ENCODE data around the gene CUEDC1. TPM values are rescaled to one million over a fixed set of nuclear protein-coding genes. Genes with fewer than 3 reads are reported as not detected.

CUEDC1 gene
- total and polyA plus RNA-seq, 4 donors: 25.4 to 43.6 (median 34.8) TPM

DNA sequence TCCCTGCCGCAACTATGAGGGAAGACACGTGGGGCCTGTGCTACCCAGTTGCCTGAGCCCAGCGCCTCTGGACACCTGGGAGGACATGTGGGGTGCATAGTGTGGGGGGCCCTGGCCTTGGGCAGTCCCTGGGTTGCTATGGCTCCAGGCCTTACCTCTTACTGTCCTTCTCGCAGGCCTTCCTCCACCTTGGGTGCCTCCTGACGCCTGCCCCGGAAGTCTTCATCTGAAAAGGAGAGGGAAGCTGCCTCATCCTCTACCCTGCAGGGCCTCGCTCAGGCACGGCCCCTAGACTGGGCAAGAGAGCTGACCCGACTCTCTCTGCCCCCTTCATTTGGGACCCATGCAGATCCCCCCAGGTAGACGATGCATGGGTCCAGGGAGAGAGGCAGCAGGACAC, 88.9 kb downstream of the CUEDC1 start:
- DNase-seq: peak in 1 of 2 donors; percentile 59
- Histone ChIP-seq H3K9me3 (ENCODE audit: control insufficient read depth, low read length) (no peaks in the 10 kb centered on the region), H3K4me1 (ENCODE audit: control insufficient read depth in 1 of 2, insufficient read depth in 2 of 2, low read length in 2 of 2) (no peaks in the 10 kb centered on the region), H3K27me3 (ENCODE audit: control insufficient read depth in 1 of 2, insufficient read depth in 2 of 2, low read length in 1 of 2) (no peaks in the 10 kb centered on the region), H3K4me3 (ENCODE audit: low read length in 2 of 2) (no peak overlapping the region), H3K36me3 (ENCODE audit: control insufficient read depth in 1 of 2, insufficient read depth in 2 of 2, low read length in 1 of 2) (no peaks in the 10 kb centered on the region), H3K27ac (ENCODE audit: low read depth in 1 of 2, low read length in 2 of 2) (no peak overlapping the region)
- intact Hi-C loops (cut with DNase I): no loop called here
- ATAC-seq (ENCODE audit: low FRiP score): no peak
- 92 to 97% methylated on average over 10 of the region's 10 CpGs for WGBS, 2 donors

DNA sequence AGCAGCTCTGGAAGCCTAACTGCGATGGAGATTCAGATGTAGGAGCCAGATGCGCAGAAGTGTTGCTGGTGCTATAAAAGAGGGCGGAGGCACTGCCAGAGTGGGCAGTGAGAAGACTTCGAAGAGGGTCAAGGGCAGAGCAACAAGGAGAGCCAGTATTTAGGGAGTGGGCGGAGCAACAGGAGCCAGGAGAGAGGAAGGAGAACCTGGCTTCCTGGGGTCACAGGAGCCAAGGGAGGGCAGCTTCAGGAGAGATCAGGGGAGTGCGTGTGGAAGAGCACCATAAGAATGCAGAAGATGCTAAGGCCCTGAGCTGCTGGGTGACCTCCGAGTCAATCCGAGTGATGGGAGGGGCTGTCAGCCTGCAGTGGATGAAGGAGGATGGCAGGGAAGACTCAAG, 90.9 kb downstream of the CUEDC1 start:
- 89 to 90% methylated on average over 8 of the region's 8 CpGs for WGBS, 2 donors
- H3K36me3 ChIP-seq (ENCODE audit: control insufficient read depth in 1 of 2, insufficient read depth in 2 of 2, low read length in 1 of 2): no peaks in the 10 kb centered on the region
- H3K9me3 ChIP-seq (ENCODE audit: control insufficient read depth, low read length): no peaks in the 10 kb centered on the region
- ATAC-seq (ENCODE audit: low FRiP score) (no peak), DNase-seq (peak; percentile 27 to 48)
- H3K27ac ChIP-seq (ENCODE audit: low read depth in 1 of 2, low read length in 2 of 2): no peak overlapping the region
- no peaks in the 10 kb centered on the region for H3K4me1 ChIP-seq (ENCODE audit: control insufficient read depth in 1 of 2, insufficient read depth in 2 of 2, low read length in 2 of 2)
- no peak overlapping the region for H3K4me3 ChIP-seq (ENCODE audit: low read length in 2 of 2)
- intact Hi-C loops (cut with DNase I): no loop called here
- H3K27me3 ChIP-seq (ENCODE audit: control insufficient read depth in 1 of 2, insufficient read depth in 2 of 2, low read length in 1 of 2): no peaks in the 10 kb centered on the region

GRCh38 chr17:57862694-57863667, 92.2 kb downstream of the CUEDC1 start:
- no peaks in the 10 kb centered on the region for H3K36me3 ChIP-seq (ENCODE audit: control insufficient read depth in 1 of 2, insufficient read depth in 2 of 2, low read length in 1 of 2)
- H3K27ac ChIP-seq (ENCODE audit: low read depth in 1 of 2, low read length in 2 of 2): peak overlapping the region in 1 of 2 donors; percentile 2
- H3K4me3 ChIP-seq (ENCODE audit: low read length in 2 of 2): no peak overlapping the region
- peak in 1 of 2 donors; percentile 71 for DNase-seq
- no peak for ATAC-seq (ENCODE audit: low FRiP score)
- H3K4me1 ChIP-seq (ENCODE audit: control insufficient read depth in 1 of 2, insufficient read depth in 2 of 2, low read length in 2 of 2): no peaks in the 10 kb centered on the region
- no peaks in the 10 kb centered on the region for H3K9me3 ChIP-seq (ENCODE audit: control insufficient read depth, low read length)
- 71 to 74% methylated on average over 16 of the region's 16 CpGs for WGBS, 2 donors
- intact Hi-C loops (cut with DNase I): no loop called here
- H3K27me3 ChIP-seq (ENCODE audit: control insufficient read depth in 1 of 2, insufficient read depth in 2 of 2, low read length in 1 of 2): no peaks in the 10 kb centered on the region

DNA sequence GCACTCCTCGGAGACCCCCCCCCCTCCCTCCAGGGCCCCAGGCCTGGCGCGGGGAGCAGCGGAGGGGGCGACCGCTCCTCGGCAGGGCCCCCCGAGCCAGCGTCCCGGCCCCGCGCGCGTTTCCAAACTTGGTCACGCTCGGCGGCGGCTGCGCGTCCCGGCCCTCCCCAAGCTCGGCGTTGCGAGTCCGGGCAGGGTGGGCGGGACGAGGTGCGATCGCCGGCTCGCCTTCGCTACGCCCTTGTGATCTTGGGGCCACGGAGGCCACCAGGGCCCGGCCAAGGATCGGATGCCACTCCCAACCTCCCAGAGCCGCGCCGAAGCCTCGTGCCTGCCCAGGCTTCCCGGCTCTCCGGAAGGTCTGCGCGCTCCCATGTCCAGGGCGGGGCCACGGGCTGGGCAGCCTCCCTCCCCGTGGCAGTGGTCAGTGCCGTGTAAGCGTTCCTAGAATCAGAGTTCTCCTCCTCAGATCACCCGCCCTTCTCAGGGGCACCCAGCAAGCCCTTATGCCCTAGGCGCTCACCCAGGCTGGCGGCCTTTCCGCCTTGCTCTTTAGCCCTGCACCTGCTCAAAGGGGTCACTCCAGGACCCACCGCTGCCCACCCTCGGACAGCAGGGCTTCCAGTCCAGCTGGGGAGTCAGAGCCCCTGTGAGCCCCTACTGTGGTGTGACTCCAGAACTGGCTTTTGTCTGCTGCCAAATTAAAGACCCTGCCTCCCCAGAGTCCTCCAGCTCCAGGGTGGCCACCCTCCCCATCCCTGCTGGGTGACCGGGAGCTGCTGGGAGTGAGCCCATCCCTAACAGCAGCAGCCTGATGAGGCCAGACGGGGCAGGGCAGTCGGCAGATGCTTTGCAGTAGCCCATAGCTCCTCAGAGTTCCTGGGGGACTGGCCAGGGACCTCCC, 93.2 kb downstream of the CUEDC1 start:
- intact Hi-C loops (cut with DNase I): no loop called here
- peak; percentile 88 to 91 for DNase-seq
- no peaks in the 10 kb centered on the region for H3K27me3 ChIP-seq (ENCODE audit: control insufficient read depth in 1 of 2, insufficient read depth in 2 of 2, low read length in 1 of 2)
- H3K4me1 ChIP-seq (ENCODE audit: control insufficient read depth in 1 of 2, insufficient read depth in 2 of 2, low read length in 2 of 2): no peaks in the 10 kb centered on the region
- H3K4me3 ChIP-seq (ENCODE audit: low read length in 2 of 2): peak overlapping the region; percentile 19 to 39
- 6% methylated on average over 44 to 58 of the region's 58 CpGs for WGBS, 2 donors
- H3K27ac ChIP-seq (ENCODE audit: low read depth in 1 of 2, low read length in 2 of 2): peak overlapping the region; percentile 6 to 54
- H3K36me3 ChIP-seq (ENCODE audit: control insufficient read depth in 1 of 2, insufficient read depth in 2 of 2, low read length in 1 of 2): no peaks in the 10 kb centered on the region
- peak; percentile 81 for ATAC-seq (ENCODE audit: low FRiP score)
- no peaks in the 10 kb centered on the region for H3K9me3 ChIP-seq (ENCODE audit: control insufficient read depth, low read length)

GRCh38 chr17:57861000-57861789, 94.0 kb downstream of the CUEDC1 start:
- intact Hi-C loops (cut with DNase I): no loop called here
- no peaks in the 10 kb centered on the region for H3K4me1 ChIP-seq (ENCODE audit: control insufficient read depth in 1 of 2, insufficient read depth in 2 of 2, low read length in 2 of 2)

GRCh38 chr17:57860414-57860999, 94.7 kb downstream of the CUEDC1 start:
- ATAC-seq (ENCODE audit: low FRiP score) (no peak), DNase-seq (peak in 1 of 2 donors; percentile 73)
- no peak overlapping the region for H3K4me3 ChIP-seq (ENCODE audit: low read length in 2 of 2)
- no peaks in the 10 kb centered on the region for H3K4me1 ChIP-seq (ENCODE audit: control insufficient read depth in 1 of 2, insufficient read depth in 2 of 2, low read length in 2 of 2)
- intact Hi-C loops (cut with DNase I): no loop called here
- H3K9me3 ChIP-seq (ENCODE audit: control insufficient read depth, low read length): no peaks in the 10 kb centered on the region
- H3K27ac ChIP-seq (ENCODE audit: low read depth in 1 of 2, low read length in 2 of 2): peak overlapping the region in 1 of 2 donors; percentile 65
- H3K27me3 ChIP-seq (ENCODE audit: control insufficient read depth in 1 of 2, insufficient read depth in 2 of 2, low read length in 1 of 2): no peaks in the 10 kb centered on the region
- 70 to 72% methylated on average over 6 of the region's 6 CpGs for WGBS, 2 donors
- H3K36me3 ChIP-seq (ENCODE audit: control insufficient read depth in 1 of 2, insufficient read depth in 2 of 2, low read length in 1 of 2): no peaks in the 10 kb centered on the region

More at GRCh38 chr17:57861000-57861789, 94.0 kb downstream of the CUEDC1 start:
- WGBS, 2 donors: 1% methylated on average over 33 to 34 of the region's 34 CpGs
- no peaks in the 10 kb centered on the region for H3K27me3 ChIP-seq (ENCODE audit: control insufficient read depth in 1 of 2, insufficient read depth in 2 of 2, low read length in 1 of 2)
- peak overlapping the region; percentile 6 to 54 for H3K27ac ChIP-seq (ENCODE audit: low read depth in 1 of 2, low read length in 2 of 2)
- no peaks in the 10 kb centered on the region for H3K9me3 ChIP-seq (ENCODE audit: control insufficient read depth, low read length)
- H3K4me3 ChIP-seq (ENCODE audit: low read length in 2 of 2): peak overlapping the region; percentile 19 to 39
- no peaks in the 10 kb centered on the region for H3K36me3 ChIP-seq (ENCODE audit: control insufficient read depth in 1 of 2, insufficient read depth in 2 of 2, low read length in 1 of 2)
- DNase-seq (peak; percentile 81 to 89), ATAC-seq (ENCODE audit: low FRiP score) (peak; percentile 66)

GRCh38 chr17:57859601-57860413, 95.4 kb downstream of the CUEDC1 start:
- H3K4me3 ChIP-seq (ENCODE audit: low read length in 2 of 2): no peak overlapping the region
- no peaks in the 10 kb centered on the region for H3K36me3 ChIP-seq (ENCODE audit: control insufficient read depth in 1 of 2, insufficient read depth in 2 of 2, low read length in 1 of 2)
- intact Hi-C loops (cut with DNase I): loop anchor here (2.0 to 10.0 kb wide), 3 partner anchors 135 to 252 kb away; no protein-coding TSS in a partner anchor
- H3K4me1 ChIP-seq (ENCODE audit: control insufficient read depth in 1 of 2, insufficient read depth in 2 of 2, low read length in 2 of 2): no peaks in the 10 kb centered on the region
- WGBS, 2 donors: 45 to 52% methylated on average over 13 of the region's 13 CpGs
- no peak for ATAC-seq (ENCODE audit: low FRiP score)
- DNase-seq: peak in 1 of 2 donors; percentile 20
- H3K9me3 ChIP-seq (ENCODE audit: control insufficient read depth, low read length): no peaks in the 10 kb centered on the region
- H3K27me3 ChIP-seq (ENCODE audit: control insufficient read depth in 1 of 2, insufficient read depth in 2 of 2, low read length in 1 of 2): no peaks in the 10 kb centered on the region
- H3K27ac ChIP-seq (ENCODE audit: low read depth in 1 of 2, low read length in 2 of 2): no peak overlapping the region
